Mesodermal cell (in vitro differentiated cells): ENCODE measurements around the gene STX2.

Experiments
- H3K27ac ChIP-seq: 2 replicates; pipeline ENCODE4 v1.7.0; 2013; ENCODE audit warnings: mild to moderate bottlenecking, low read depth, low read length, moderate library complexity; ENCODE audit not compliant: severe bottlenecking
- H3K36me3 ChIP-seq: 2 replicates; pipeline ENCODE4 v1.7.1; 2013; ENCODE audit warnings: mild to moderate bottlenecking, low read length, moderate library complexity; ENCODE audit not compliant: control insufficient read depth, insufficient read depth
- H3K4me1 ChIP-seq: one replicate; pipeline ENCODE4 v1.7.1; 2013; ENCODE audit warnings: mild to moderate bottlenecking, low read length; ENCODE audit not compliant: insufficient read depth, control insufficient read depth, poor library complexity, severe bottlenecking
- H3K4me3 ChIP-seq: 2 replicates; pipeline ENCODE4 v1.7.0; 2013; ENCODE audit warnings: low read length, control low read depth, mild to moderate bottlenecking; ENCODE audit not compliant: insufficient read depth, poor library complexity, severe bottlenecking; ENCODE audit errors: extremely low read depth
- H3K9me3 ChIP-seq: 2 replicates; pipeline ENCODE4 v1.7.1; 2013; ENCODE audit warnings: mild to moderate bottlenecking, low read length, moderate library complexity; ENCODE audit not compliant: control insufficient read depth
- WGBS, 2 experiments: methylation state at CpG; one replicate each; pipeline ENCODE4 v1.1.5; 2013; ENCODE audit warnings: missing lambda C conversion rate in 2 of 2; ENCODE audit not compliant: insufficient coverage in 2 of 2; 5-methylcytosine and 5-hydroxymethylcytosine counted together

STX2 gene

GRCh38 chr12:130829391-130830245 is 9.4 kb downstream of the STX2 start:
- no peaks in the 10 kb centered on the region for H3K9me3 ChIP-seq
- 91 to 92% methylated on average over 10 to 13 of the region's 17 CpGs for WGBS, 2 experiments
- H3K36me3 ChIP-seq, result peaks cover 7% of the 10 kb centered on the region
- no peak overlapping the region for H3K4me3 ChIP-seq
- no peak overlapping the region for H3K27ac ChIP-seq
- peaks cover 5% of the 10 kb centered on the region for H3K4me1 ChIP-seq

- H3K9me3 ChIP-seq, result no peaks in the 10 kb centered on the region
- 87 to 92% methylated on average over 7 of the region's 8 CpGs for WGBS, 2 experiments
These were observed 10.2 kb downstream of the STX2 start for GRCh38 chr12:130828895-130829294.

GRCh38 chr12:130827432-130827831 is 11.6 kb downstream of the STX2 start:
- Histone ChIP-seq H3K4me3 (no peak overlapping the region), H3K9me3 (no peaks in the 10 kb centered on the region), H3K4me1 (no peaks in the 10 kb centered on the region), H3K27ac (no peak overlapping the region), H3K36me3 (peaks cover 18% of the 10 kb centered on the region)
- WGBS, 2 experiments, result 93 to 96% methylated on average over 3 of the region's 3 CpGs

More at GRCh38 chr12:130828895-130829294, 10.2 kb downstream of the STX2 start:
- H3K4me1 ChIP-seq, result peaks cover 5% of the 10 kb centered on the region
- H3K36me3 ChIP-seq, result peaks cover 9% of the 10 kb centered on the region
- no peak overlapping the region for H3K4me3 ChIP-seq
- H3K27ac ChIP-seq, result no peak overlapping the region

- H3K36me3 ChIP-seq, result peaks cover 22% of the 10 kb centered on the region
- H3K4me3 ChIP-seq, result no peak overlapping the region
- H3K9me3 ChIP-seq, result no peaks in the 10 kb centered on the region
- WGBS, 2 experiments, result 78 to 80% methylated on average over 14 to 18 of the region's 21 CpGs
- H3K27ac ChIP-seq, result no peak overlapping the region
- H3K4me1 ChIP-seq, result no peaks in the 10 kb centered on the region
These were observed 12.8 kb downstream of the STX2 start for GRCh38 chr12:130826151-130826801.

- Histone ChIP-seq H3K4me3 (no peak overlapping the region), H3K9me3 (no peaks in the 10 kb centered on the region), H3K27ac (no peak overlapping the region), H3K4me1 (no peaks in the 10 kb centered on the region), H3K36me3 (peaks cover 27% of the 10 kb centered on the region)
- WGBS, 2 experiments, result 97 to 100% methylated on average over 2 to 4 of the region's 6 CpGs
These were observed 13.3 kb downstream of the STX2 start for GRCh38 chr12:130825771-130826150.

- H3K9me3 ChIP-seq, result no peaks in the 10 kb centered on the region
These were observed 19.4 kb downstream of the STX2 start for GRCh38 chr12:130819681-130820080.

GRCh38 chr12:130818635-130819576 is 20.1 kb downstream of the STX2 start:
- Histone ChIP-seq H3K36me3 (peaks cover 46% of the 10 kb centered on the region), H3K9me3 (no peaks in the 10 kb centered on the region), H3K4me1 (peaks cover 6% of the 10 kb centered on the region), H3K4me3 (no peak overlapping the region), H3K27ac (no peak overlapping the region)
- WGBS, 2 experiments, result 51 to 59% methylated on average over 42 to 43 of the region's 58 CpGs

More at GRCh38 chr12:130819681-130820080, 19.4 kb downstream of the STX2 start:
- no peak overlapping the region for H3K4me3 ChIP-seq
- H3K36me3 ChIP-seq, result peaks cover 51% of the 10 kb centered on the region
- 94 to 96% methylated on average over 10 to 12 of the region's 12 CpGs for WGBS, 2 experiments
- peaks cover 6% of the 10 kb centered on the region for H3K4me1 ChIP-seq
- H3K27ac ChIP-seq, result no peak overlapping the region

GRCh38 chr12:130818272-130818634 is 20.8 kb downstream of the STX2 start:
- Histone ChIP-seq H3K4me3 (no peak overlapping the region), H3K9me3 (no peaks in the 10 kb centered on the region), H3K36me3 (peaks cover 39% of the 10 kb centered on the region), H3K4me1 (peaks cover 6% of the 10 kb centered on the region), H3K27ac (no peak overlapping the region)
- 92 to 94% methylated on average over 10 of the region's 14 CpGs for WGBS, 2 experiments

- peaks cover 35% of the 10 kb centered on the region for H3K36me3 ChIP-seq
- no peaks in the 10 kb centered on the region for H3K9me3 ChIP-seq
- peaks cover 6% of the 10 kb centered on the region for H3K4me1 ChIP-seq
- no peak overlapping the region for H3K27ac ChIP-seq
- 83 to 92% methylated on average over 2 to 7 of the region's 14 CpGs for WGBS, 2 experiments
- no peak overlapping the region for H3K4me3 ChIP-seq
These were observed 21.2 kb downstream of the STX2 start for GRCh38 chr12:130817804-130818203.

- Histone ChIP-seq H3K9me3 (no peaks in the 10 kb centered on the region), H3K27ac (no peak overlapping the region), H3K4me1 (peaks cover 6% of the 10 kb centered on the region), H3K4me3 (no peak overlapping the region), H3K36me3 (peaks cover 38% of the 10 kb centered on the region)
- 79 to 82% methylated on average over 14 of the region's 14 CpGs for WGBS, 2 experiments
These were observed 23.0 kb downstream of the STX2 start for GRCh38 chr12:130816097-130816496.
